HG03354 (cell line): ENCODE measurements around the gene HOXD8.

ENCODE experiments used
- ATAC-seq: cut with Tn5 transposase; IDR thresholded peaks from one replicate; pipeline ENCODE4 v1.9.1; 2021; ENCODE audit warnings: mild to moderate bottlenecking; ENCODE audit not compliant: unreplicated experiment, poor library complexity, severe bottlenecking

Gene HOXD8

DNA sequence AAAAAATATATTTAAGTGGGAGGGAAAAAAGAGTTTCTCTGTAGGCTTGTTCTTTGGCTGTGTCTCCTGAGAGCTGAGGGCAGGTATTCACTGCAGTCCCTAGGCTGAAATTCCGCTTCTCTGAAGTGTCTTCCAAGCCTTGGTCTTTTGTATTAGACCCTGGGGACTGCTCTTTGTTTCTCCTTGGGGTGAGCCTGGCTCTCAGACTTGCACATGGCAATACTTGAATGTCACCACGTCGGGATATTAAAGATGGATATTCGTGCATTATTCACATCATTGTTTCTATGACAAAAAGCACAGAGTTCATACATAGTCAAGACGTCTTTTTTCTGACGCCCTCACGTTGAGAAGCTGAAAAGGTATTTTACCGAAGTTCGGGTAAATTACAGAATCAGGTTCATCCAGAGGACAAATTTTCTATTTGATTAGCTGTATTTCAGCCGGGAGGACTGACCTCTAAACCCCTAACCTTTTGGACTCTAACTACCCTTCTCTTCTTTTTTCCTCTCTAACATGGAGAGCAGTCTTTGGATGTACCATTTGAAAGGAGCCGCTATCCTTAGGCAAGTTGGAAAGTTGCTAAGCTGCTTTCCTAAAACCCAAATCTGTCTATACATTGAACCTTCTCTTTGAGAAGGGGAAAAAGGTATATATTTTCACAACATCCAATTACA, 25.2 kb downstream of the HOXD8 start:
- ATAC-seq, result no peak

- no peak for ATAC-seq
These were observed 26.0 kb downstream of the HOXD8 start for GRCh38 chr2:176155356-176156044.

GRCh38 chr2:176156301-176156806, 26.8 kb downstream of the HOXD8 start:
- ATAC-seq, result no peak

- ATAC-seq, result no peak
These were observed 27.4 kb downstream of the HOXD8 start, which contains the start of gene HOXD3 for GRCh38 chr2:176156807-176157498. Gene HOXD3 (plus strand): TSS chr2:176157307. CDS start chr2:176169115, 11,808 bp downstream.

- no peak for ATAC-seq
These were observed 28.1 kb downstream of the HOXD8 start for GRCh38 chr2:176157499-176158185.

- ATAC-seq, result no peak
These were observed 28.7 kb downstream of the HOXD8 start for GRCh38 chr2:176158186-176158591.

DNA sequence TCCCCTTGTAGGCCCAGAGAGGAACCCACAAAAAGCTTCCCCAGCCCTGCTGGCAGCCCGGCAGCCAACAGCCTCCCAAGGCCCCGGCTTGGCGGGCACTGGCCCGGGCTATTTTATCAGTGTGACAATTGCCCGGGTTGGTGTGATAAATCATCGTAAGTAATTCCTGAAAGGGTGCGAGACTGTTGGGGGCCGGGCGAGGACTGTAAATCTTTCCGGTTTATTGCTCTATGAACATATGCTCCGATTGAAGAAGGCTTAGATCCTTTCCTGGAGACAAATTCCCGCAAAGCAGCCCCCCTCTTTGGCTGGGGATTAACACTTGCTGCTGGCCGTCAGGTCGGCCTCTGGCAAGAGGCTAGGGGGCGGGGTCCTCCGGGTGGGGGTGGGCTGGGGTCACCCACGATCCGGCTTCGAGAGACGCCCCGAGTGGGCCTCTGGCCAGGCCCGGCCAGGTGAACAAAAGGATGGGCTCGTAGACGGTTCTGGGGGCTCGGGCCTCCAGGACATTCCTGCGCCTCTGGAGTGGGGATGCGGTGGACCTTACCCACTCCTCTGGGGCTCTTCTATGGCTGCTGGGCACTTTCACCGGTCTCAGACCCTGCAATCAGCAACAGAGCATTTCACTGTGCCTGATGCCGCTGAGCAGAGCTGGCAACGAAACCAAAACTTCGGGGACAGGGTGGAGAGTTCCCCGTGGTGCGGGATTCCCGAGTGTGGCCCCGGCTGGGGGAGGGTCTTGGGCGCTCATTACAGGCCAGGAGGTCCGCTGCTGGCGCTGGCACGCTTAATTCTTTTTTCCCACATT, 29.6 kb downstream of the HOXD8 start:
- ATAC-seq, result no peak

GRCh38 chr2:176159663-176160250, 30.3 kb downstream of the HOXD8 start:
- ATAC-seq, result no peak

GRCh38 chr2:176160251-176160985, 30.9 kb downstream of the HOXD8 start:
- no peak for ATAC-seq

DNA sequence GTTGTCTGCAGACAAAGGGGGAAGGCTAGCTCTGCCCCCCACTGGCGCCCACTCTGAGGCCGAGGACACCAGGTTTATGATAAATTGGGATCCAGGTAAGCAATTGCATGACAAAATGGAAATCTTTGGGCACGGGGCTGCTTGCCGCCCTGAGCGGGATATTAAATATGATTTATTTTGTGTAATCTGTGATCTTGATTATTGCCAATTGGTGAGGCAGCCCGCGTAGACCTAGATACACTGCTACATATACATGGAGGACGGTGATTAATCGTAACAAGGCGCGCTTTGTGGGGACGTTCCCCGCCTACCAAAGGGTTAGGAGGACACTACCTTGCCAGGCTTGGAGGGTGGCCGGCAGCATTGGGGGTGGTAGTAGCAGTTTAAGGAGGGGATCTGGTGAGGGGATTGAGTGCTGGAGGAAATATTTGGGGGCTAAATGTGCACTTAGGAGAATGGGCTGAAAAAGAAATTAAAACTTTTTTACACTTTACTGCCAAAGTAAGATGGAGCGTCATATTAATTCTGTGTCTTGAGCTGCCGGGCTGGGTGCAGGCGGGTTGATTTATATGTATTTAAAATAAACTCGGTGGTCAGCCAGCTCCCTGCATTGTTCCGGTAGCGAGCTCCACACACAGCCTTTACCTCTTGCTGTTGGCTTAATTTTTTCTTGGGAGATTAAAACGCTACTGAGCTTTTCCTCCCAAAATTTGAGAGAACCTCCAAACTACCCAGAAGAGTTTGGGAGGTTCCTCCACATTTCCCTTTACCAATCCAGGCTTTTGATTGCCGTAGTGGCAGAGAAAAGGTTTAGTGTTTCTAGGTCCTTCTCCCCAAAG, 31.7 kb downstream of the HOXD8 start:
- no peak for ATAC-seq

- no peak for ATAC-seq
These were observed 32.5 kb downstream of the HOXD8 start for GRCh38 chr2:176161825-176162626.

GRCh38 chr2:176162911-176163671, 33.6 kb downstream of the HOXD8 start:
- ATAC-seq, result no peak

DNA sequence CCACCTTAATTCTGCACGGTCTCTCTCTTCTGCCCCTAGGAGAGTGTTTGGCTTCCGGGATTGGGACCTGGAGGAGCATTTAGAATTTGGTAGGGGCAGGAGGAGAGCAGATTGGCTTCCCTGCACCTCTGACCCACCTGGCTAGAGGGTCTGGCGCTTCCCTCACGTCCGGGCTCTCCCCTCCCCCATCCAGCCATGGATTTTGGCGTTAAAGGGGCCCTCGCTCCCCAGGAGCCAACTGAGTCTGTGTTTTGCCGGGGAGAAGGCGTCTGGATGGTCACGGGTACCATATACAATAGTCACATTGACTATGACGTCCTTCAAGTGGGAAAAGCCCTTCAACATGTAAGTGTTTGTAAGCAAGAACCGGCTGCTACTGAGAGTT, 34.2 kb downstream of the HOXD8 start:
- no peak for ATAC-seq

- no peak for ATAC-seq
These were observed 34.7 kb downstream of the HOXD8 start for GRCh38 chr2:176164201-176164600.

GRCh38 chr2:176164611-176165369, 35.3 kb downstream of the HOXD8 start:
- no peak for ATAC-seq
